GM18505 (cell line): Measurements from ENCODE around the gene MEMO1.
"Not testable (repeated sequence)": the region's sequence is repeated elsewhere in the genome, so short reads cannot be mapped to it uniquely, and the experiment has no call there.

ENCODE experiments used
- ATAC-seq: cut with Tn5 transposase; IDR thresholded peaks from one replicate; pipeline ENCODE4 v1.9.1; 2021; ENCODE audit not compliant: unreplicated experiment
- POLR2A ChIP-seq: IDR thresholded peaks from 4 replicates; pipeline ENCODE4 v1.6.1; 2011; ENCODE audit warnings: borderline replicate concordance; ENCODE audit not compliant: insufficient read depth, insufficient read length; ENCODE audit errors: extremely low read depth

Gene MEMO1

DNA sequence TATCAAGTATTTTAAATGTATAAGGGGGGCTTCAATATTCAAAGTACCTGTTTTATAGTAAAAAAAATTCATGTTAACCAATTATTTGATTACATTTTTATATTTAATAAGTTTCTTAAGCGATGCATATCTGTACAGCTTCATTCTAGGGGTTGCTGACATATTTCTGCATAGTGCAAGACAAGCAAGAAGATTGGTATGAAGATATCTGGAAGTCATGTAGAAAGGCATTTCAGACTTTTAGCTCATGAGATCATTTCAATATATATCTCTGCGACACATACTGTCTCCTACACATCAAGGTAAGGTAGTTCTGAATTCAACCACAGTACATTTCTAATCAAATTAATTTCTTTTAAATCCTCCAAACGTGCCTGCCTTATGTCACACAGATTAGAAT is 73.1 kb downstream of the MEMO1 start:
- ATAC-seq = no peak
- TF ChIP-seq POLR2A = no peak

DNA sequence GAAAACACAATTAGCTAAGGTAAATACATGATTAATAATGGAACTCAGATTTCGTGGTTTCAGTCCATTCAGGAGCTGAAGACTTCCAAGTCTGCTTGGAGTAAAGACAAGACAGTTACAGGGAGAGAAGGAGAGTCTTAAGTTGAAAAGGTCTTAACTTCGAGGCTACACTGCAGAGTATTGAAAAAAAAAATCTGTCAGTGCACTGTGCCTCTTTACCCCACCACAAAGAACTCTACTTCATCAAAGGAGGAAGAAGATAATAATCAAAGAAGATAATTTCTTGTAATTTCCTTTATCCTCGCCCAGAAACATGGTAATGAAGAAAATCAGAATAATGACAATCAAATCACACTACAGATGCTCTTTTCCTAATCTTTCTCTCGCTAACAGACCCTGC is 75.4 kb downstream of the MEMO1 start:
- no peak for ATAC-seq
- no peak for TF ChIP-seq POLR2A

DNA sequence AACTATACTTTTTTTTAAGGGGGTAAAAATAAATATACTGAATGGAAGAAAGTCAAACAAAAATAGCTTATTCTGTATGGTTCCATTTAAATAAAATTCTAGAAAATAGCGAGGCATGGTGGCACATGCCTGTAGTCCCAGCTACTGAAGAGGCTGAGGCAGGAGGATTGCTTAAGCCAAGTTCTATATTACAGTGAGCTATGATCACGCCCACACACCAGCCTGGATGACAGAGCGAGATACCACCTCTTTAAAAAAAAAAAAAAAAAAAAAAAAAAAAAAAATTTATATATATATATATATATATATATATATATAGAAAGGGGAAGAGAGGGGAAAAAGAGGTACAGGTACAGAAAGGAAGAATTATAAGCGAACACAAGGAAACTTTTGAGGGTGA is 77.7 kb downstream of the MEMO1 start:
- ATAC-seq = no peak

GRCh38 chr2:31932589-31932988 is 78.2 kb downstream of the MEMO1 start:
- no peak for ATAC-seq
- no peak for TF ChIP-seq POLR2A

More for the DNA sequence above, 77.7 kb downstream of the MEMO1 start:
- TF ChIP-seq POLR2A = no peak

- TF ChIP-seq POLR2A = no peak
- ATAC-seq = no peak
Measured at GRCh38 chr2:31931916-31932315, 78.9 kb downstream of the MEMO1 start.

DNA sequence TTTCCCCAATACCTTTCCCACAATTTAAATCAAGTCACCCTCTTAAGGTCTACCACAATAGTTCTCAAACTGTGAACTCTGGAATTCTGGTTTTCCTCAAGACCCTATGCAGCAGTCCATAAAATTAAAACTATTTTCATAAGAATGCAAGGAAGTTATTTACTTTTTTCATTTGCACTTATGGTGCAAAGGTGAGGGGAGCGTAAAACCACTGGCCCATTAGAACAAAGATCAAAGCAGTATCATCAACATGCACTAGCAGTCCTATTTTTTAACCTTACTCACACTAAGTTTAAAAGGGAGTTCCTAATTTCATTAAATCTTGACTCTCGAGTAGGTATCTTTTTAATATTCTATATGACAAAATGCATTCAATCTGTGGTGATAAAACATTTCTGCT is 85.3 kb downstream of the MEMO1 start:
- TF ChIP-seq POLR2A = no peak
- ATAC-seq = no peak

- TF ChIP-seq POLR2A = no peak
- no peak for ATAC-seq
Measured at GRCh38 chr2:31923662-31924061, 87.1 kb downstream of the MEMO1 start.

DNA sequence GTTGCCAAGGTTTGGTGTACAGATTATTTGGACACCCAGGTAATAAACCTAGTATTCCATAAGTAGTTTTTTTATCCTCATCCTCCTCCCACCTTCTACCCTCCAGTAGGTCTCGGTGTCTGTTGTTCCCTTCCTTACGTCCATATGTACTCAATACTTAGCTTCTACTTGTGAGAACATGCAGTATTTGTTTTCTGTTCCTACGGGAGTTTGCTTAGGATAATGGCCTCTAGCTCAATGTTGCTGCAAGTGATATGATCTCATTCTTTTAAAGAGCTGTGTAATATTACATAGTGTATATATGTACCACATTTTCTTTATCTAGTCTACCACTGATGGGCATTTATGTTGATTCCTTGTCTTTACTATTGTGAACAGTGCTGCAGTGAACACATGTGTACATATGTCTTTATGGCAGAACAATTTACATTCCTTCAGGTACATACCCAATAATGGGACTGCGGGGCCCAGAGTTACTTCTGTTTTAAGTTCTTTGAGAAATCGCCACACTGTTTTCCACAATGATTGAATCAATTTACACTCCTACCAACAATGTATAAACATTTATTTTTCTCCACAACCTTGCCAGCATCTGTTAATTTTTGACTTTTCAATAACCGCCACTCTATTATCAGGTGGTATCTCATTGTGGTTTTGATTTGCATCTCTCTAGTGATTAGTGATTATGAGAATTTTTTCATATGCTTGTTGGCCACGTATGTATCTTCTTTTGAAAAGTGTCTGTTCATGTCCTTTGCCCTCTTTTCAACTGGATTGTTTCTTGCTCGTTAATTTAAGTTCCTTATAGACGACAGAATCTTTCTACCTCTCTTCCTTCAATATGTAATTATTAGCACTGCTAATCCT is 88.0 kb downstream of the MEMO1 start:
- no peak for ATAC-seq

GRCh38 chr2:31920962-31921361 is 89.8 kb downstream of the MEMO1 start:
- TF ChIP-seq POLR2A = no peak
- no peak for ATAC-seq

More for the DNA sequence above, 88.0 kb downstream of the MEMO1 start:
- no peak for TF ChIP-seq POLR2A

DNA sequence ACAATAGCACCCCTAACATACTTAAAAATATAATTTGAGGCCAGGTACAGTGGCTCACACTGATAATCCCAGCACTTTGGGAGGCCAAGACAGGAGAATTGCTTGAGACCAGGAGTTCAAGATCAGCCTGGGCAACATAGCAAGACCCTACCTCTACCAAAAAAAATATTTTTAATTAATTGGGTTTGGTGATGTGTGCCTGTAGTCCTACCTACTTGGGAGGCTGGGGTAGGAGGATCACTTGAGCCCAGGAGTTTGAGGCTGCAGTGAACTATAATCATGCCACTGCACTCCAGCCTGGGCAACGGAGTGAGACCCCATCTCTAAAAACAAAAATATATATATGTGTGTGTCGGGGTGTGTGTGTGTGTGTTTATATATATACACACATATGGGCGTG is 91.3 kb downstream of the MEMO1 start:
- ATAC-seq = no peak
- no peak for TF ChIP-seq POLR2A

- TF ChIP-seq POLR2A = no peak
- ATAC-seq = no peak
Measured at GRCh38 chr2:31909661-31910060, 101.1 kb downstream of the MEMO1 start.

DNA sequence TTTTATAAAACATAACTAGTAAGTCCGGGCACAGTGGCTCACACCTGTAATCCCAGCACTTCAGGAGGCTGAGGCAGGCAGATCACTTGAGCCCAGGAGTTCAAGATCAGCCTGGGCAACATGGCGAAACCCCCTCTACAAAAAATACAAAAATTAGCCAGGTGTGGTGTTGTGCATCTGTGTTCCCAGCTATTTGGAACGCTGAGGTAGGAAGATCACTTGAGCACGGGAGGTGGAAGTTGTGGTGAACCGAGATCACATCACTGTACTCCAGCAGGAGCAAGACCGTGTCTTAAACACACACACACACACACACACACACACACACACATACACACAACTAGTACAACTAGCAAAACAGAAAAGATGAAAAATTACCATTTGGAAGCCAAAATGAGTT is 103.3 kb downstream of the MEMO1 start:
- ATAC-seq = not testable (repeated sequence)

DNA sequence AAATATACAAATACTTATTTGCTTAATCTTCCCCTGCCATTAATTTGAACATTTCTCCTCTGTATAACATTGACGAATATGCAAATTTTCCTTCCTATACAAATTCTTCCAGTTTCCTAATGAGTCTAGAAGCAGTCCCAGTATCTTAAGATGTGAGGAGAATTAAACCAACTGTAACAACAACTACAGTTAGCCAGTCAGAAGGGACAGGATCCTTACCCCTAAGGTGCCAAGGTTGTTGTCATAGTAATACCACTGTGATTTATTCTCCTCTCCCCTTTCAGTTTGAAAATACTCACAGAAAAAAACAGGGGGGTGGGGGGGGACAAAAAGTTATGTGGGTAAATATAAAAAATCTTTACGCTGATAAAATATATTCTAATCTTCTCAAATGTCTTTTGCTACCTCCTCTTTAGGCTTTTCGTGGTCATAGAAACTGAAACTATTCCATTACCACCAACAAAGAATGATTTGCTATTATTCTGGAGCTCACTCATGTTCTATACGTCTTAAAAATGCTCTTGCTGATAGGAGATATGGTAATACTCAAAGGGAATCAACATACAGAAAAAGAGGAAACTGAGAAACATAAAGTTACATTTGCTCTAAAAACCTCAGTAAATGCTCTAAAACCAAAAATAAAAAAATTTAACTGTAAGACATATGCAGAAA is 107.6 kb downstream of the MEMO1 start:
- ATAC-seq = no peak
- TF ChIP-seq POLR2A = no peak

DNA sequence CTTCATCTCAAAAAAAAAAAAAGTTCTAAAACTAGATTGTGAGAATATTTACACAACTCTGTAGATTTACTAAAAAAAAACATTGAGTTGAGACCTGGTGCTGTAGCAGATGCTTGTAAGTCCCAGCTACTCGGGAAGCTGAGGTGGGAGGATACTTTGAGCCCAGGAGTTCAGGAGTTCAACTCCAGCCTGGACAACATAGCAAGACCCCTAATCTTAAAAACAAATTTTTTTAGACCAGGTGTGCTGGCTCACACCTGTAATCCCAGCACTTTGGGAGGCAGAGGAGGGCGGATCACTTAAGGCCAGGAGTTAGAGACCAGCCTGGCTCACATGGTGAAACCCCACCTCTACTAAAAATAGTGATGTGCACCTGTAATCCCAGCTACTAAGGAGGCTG is 108.9 kb downstream of the MEMO1 start:
- TF ChIP-seq POLR2A = no peak
- ATAC-seq = no peak

DNA sequence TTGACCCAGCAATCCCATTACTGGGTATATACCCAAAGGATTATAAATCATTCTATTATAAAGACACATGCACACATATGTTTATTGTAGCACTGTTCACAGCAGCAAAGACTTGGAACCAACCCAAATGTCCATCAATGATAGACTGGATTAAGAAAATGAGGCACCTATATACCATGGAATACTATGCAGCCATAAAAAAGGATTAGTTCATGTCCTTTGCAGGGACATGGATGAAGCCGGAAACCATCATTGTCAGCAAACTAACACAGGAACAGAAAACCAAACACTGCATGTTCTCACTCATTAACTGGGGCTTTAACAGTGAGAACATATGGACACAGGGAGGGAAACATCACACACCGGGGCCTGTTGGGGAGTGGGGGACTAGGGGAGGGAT is 110.7 kb downstream of the MEMO1 start:
- not testable (repeated sequence) for ATAC-seq

DNA sequence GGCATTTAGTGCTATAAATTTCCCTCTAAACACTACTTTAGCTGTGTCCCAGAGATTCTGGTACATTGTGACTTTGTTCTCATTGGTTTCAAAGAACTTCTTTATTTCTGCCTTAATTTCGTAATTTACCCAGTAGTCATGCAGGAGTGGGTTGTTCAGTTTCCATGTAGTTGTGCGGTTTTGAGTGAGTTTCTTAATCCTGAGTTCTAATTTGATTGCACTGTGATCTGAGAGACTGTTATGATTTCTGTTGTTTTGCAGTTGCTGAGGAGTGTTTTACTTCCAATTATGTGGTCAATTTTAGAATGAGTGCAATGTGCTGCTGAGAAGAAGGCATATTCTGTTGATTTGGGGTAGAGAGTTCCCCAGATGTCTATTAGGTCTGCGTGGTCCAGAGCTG is 112.5 kb downstream of the MEMO1 start:
- ATAC-seq = not testable (repeated sequence)

- not testable (repeated sequence) for ATAC-seq
Measured at GRCh38 chr2:31897340-31897739, 113.5 kb downstream of the MEMO1 start.
